Gastrocnemius medialis (tissue), 4 donors: ENCODE measurements around the gene AGAP2. TPM values are rescaled to one million over a fixed set of nuclear protein-coding genes. Genes with fewer than 3 reads are reported as not detected.

Source experiments
- ATAC-seq, 2 donors: fragments of 150-250 bp; one replicate each; pipeline ENCODE4 v1.9.1; 2016
- DNase-seq, 2 donors: peaks; one replicate each; pipeline ENCODE4 v3.0.0-alpha.2; 2019
- H3K27ac ChIP-seq, 4 donors: fragments of 200-600 bp; sonication (generic); 1 replicate in 1 of 4; 2 replicates in 3 of 4; pipeline ENCODE4 v1.5.1; 2016 to 2018; ENCODE audit warnings: mild to moderate bottlenecking in 2 of 4, moderate library complexity in 1 of 4
- H3K27me3 ChIP-seq, 3 donors: fragments of 200-600 bp; sonication (generic) in 2 of 3; 1 replicate in 1 of 3; 2 replicates in 2 of 3; pipeline versions ENCODE4 v1.5.1 to v1.6.0; 2016 to 2019; ENCODE audit warnings: mild to moderate bottlenecking in 1 of 3, moderate library complexity in 1 of 3
- H3K36me3 ChIP-seq, 2 donors: fragments of 200-600 bp; sonication (generic) in 1 of 2; one replicate each; pipeline ENCODE4 v1.5.1; 2017 to 2018
- H3K4me1 ChIP-seq, 2 donors: fragments of 200-600 bp; sonication (generic) in 1 of 2; one replicate each; pipeline ENCODE4 v1.5.1; 2016 to 2017; ENCODE audit warnings: mild to moderate bottlenecking in 2 of 2
- H3K4me3 ChIP-seq, 4 donors: fragments of 200-600 bp; sonication (generic) in 3 of 4; 1 replicate in 1 of 4; 2 replicates in 3 of 4; pipeline ENCODE4 v1.5.1; 2016 to 2019; ENCODE audit warnings: mild to moderate bottlenecking in 2 of 4
- H3K9me3 ChIP-seq, 3 donors: fragments of 200-600 bp; sonication (generic) in 2 of 3; 1 replicate in 1 of 3; 2 replicates in 2 of 3; pipeline ENCODE4 v1.5.1; 2016 to 2019
- POLR2A ChIP-seq, 2 donors: fragments of 450-650 bp; IDR thresholded peaks; one replicate each; pipeline ENCODE4 v1.6.1; 2017; ENCODE audit warnings: antibody characterized with exemption in 2 of 2, mild to moderate bottlenecking in 2 of 2, moderate library complexity in 2 of 2
- in situ Hi-C, 4 donors: fragments of 200-750 bp; cut with MboI; loops; one replicate each; pipeline versions ENCODE4 v1.15.0 to v1.8.0; 2017; ENCODE audit warnings: low sequenced_read_pairs in 4 of 4
- intact Hi-C: fragments of 100-400 bp; cut with DNase I; formaldehyde crosslinking; loops from one replicate; pipeline ENCODE4 v1.15.1; 2023; ENCODE audit warnings: low total_unique reads
- total RNA-seq, 4 donors: library from RNA; depleted of rRNA; stranded (reverse); fragments of >200 nt; gene quantifications; one replicate each; pipeline versions ENCODE4 v1.1.0 to v1.2.3, GENCODE V29; 2016
- TF ChIP-seq, protein P1 (sequence below), 5 experiments: fragments of 450-650 bp in 3 of 5; fragments of 200-600 bp in 2 of 5; sonication (generic) in 2 of 5; IDR thresholded peaks in 4 of 5; conservative IDR thresholded peaks in 1 of 5; 1 replicate in 4 of 5; 2 replicates in 1 of 5; pipeline ENCODE4 v1.5.1; 2016 to 2019; ENCODE audit warnings: antibody characterized with exemption in 5 of 5, mild to moderate bottlenecking in 3 of 5, moderate library complexity in 3 of 5

The AGAP2 gene
- total RNA-seq, 4 donors from 2014 or later, result 1.8 to 5.4 (median 3.7) TPM

DNA sequence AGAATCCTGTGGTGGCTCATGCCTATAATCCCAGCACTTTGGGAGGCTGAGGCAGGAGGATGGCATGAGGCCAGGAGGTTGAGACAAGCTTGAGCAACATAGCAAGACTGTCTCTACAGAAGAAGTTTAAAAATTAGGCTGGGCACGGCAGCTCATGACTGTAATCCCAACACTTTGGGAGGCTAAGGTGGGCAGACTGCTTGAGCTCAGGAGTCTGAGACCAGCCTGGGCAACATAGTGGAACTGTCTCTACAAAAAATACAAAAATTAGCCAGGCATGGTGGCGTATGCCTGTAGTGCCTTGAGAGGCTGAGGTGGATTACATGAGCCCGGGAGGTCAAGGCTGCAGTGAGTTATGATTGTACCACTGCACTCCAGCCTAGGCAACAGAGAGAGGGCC is 29.3 kb upstream of the AGAP2 start:
- Histone ChIP-seq H3K27ac (no peak overlapping the region), H3K4me3 (no peak overlapping the region), H3K27me3 (peaks cover 42 to 44% (median 43%) of the 10 kb centered on the region in 3 donors), H3K9me3 (no peaks in the 10 kb centered on the region), H3K36me3 (peaks cover 0 to 33% of the 10 kb centered on the region in 2 donors), H3K4me1 (peaks cover 24 to 33% of the 10 kb centered on the region in 2 donors)
- in situ Hi-C loops, result no loop called here
- intact Hi-C loops, result no loop called here
- no peak for TF ChIP-seq POLR2A (IDR thresholded peaks at IDR 0.05)
- TF ChIP-seq, protein P1, sequence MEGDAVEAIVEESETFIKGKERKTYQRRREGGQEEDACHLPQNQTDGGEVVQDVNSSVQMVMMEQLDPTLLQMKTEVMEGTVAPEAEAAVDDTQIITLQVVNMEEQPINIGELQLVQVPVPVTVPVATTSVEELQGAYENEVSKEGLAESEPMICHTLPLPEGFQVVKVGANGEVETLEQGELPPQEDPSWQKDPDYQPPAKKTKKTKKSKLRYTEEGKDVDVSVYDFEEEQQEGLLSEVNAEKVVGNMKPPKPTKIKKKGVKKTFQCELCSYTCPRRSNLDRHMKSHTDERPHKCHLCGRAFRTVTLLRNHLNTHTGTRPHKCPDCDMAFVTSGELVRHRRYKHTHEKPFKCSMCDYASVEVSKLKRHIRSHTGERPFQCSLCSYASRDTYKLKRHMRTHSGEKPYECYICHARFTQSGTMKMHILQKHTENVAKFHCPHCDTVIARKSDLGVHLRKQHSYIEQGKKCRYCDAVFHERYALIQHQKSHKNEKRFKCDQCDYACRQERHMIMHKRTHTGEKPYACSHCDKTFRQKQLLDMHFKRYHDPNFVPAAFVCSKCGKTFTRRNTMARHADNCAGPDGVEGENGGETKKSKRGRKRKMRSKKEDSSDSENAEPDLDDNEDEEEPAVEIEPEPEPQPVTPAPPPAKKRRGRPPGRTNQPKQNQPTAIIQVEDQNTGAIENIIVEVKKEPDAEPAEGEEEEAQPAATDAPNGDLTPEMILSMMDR (IDR thresholded peaks at IDR 0.05 in 4 of 5, conservative IDR thresholded peaks at IDR 0.05 in 1 of 5), result no peak
- peak in 1 of 2 donors; percentile 5 for DNase-seq
- no peak for ATAC-seq

DNA sequence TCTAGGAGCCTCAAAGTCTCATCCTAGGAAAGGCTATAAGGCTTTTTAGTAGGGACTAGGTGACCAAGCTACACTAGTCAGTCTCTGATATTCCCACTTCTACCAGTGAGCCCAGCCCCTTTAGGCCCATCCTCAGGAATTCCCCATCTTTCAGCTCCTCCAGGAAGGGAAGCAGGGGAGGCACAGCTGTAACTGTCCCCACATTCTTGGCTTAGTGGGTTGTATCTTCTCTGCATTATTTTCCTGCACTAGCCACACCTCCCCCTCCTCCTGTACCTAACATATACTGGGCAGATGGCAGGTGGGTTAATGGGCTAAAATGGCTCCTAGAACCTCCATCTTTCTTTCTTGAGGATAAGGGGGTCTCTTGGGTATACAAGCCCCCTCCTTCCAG is 28.8 kb upstream of the AGAP2 start:
- H3K4me1 ChIP-seq, result peaks cover 24 to 33% of the 10 kb centered on the region in 2 donors
- peaks cover 46 to 50% (median 46%) of the 10 kb centered on the region in 3 donors for H3K27me3 ChIP-seq
- peaks cover 0 to 33% of the 10 kb centered on the region in 2 donors for H3K36me3 ChIP-seq
- no peak overlapping the region for H3K27ac ChIP-seq
- no peaks in the 10 kb centered on the region for H3K9me3 ChIP-seq
- no peak overlapping the region for H3K4me3 ChIP-seq
- TF ChIP-seq, protein P1 (IDR thresholded peaks at IDR 0.05 in 4 of 5, conservative IDR thresholded peaks at IDR 0.05 in 1 of 5), result no peak
- no peak for TF ChIP-seq POLR2A (IDR thresholded peaks at IDR 0.05)
- ATAC-seq (no peak), DNase-seq (no peak)
- in situ Hi-C loops (no loop called here), intact Hi-C loops (no loop called here)

DNA sequence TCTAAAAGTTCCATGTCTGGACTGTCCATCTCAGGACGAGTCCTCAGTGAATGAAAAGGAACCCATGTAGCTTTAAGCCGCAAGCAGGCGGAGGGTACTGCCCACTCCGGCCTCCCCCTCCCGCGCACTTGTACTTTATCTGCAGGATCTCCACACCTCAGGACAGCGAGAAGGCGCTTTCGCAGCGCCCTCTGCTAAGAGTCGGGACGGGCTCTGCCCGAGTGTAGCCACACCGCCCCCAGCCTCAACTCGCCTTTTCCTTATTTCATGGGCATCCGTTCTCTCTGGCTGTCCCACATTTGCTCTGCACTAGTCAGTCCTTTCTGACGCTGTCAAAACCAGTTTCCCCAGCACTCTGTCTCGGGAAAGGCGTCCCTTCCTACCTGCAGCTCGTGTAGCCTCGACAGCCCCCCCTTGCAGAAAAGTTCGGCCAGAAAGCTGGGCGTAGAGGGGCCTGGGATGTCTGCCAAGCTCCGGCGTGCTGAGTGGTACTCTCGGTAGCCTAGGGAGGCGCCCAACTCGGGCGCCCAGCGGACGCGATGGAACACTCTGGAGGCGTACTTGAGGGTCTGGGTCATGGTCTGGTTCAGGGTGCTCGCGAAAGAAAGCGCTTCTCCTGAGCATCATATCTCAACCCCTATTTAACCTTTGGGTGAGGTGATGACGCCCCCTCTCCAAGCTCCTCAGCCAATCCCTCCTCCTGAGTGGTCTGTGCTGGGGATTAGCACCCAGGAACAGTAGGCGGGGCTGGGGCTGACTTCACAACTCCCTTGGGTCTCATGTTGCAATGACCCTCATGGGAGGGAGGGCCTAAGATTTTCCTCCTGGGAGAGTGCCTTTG is 28.1 kb upstream of the AGAP2 start, which contains the start of gene CYP27B1:
Gene CYP27B1 (minus strand): TSS at position 615 of the 841 bp plus-strand sequence. CDS start 37 bp downstream, at position 578.
- TF ChIP-seq, protein P1 (IDR thresholded peaks at IDR 0.05 in 4 of 5, conservative IDR thresholded peaks at IDR 0.05 in 1 of 5), result no peak
- no peak for TF ChIP-seq POLR2A (IDR thresholded peaks at IDR 0.05)
- Histone ChIP-seq H3K27me3 (peaks cover 46 to 52% (median 50%) of the 10 kb centered on the region in 3 donors), H3K4me1 (peaks cover 24 to 32% of the 10 kb centered on the region in 2 donors), H3K4me3 (peak within 1 kb of the TSS; percentile 12 to 42 (median 24)), H3K36me3 (peaks cover 0 to 33% of the 10 kb centered on the region in 2 donors), H3K27ac (no peak within 1 kb of the TSS), H3K9me3 (no peaks in the 10 kb centered on the region)
- DNase-seq (no peak), ATAC-seq (no peak)
- intact Hi-C loops, result no loop called here
- in situ Hi-C loops, result no loop called here

DNA sequence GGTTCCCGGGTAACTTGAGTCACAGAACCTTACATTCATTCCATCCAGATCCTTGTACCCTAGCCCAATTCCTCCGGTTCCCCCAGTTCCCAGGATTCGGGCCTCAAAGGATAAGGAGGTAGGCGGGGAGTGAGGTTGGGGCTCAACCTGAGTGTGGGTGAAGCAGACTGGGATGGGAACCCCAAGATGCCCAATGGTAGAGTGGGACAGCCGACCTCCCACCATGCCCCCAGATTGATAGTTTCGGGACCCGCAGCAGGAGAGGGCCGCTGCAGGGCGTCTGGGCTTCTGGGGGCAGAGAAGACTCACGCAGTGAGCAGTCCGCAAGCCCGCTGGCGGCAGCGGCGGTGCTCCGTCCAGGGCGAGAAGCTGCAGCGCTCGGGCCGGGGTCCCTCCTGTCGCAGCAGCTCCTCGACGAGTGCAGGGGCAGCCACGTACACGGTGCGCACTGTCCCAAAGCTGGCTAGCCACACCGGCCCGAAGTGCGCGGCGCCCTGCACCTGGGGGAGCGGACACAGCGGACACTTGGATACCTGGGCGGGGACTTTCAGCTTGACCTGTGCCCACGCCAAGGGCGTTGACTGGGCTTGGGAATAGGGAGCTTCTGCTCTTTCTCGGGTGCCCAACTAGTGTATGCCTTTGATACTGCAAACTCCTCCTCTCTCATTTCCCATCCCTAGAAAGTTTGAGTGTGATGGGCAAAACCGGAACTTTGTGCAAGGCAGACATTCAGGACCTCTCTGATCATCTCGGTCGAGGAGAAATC is 27.3 kb upstream of the AGAP2 start:
- Histone ChIP-seq H3K4me1 (peaks cover 17 to 24% of the 10 kb centered on the region in 2 donors), H3K27me3 (peaks cover 46 to 57% (median 52%) of the 10 kb centered on the region in 3 donors), H3K27ac (no peak overlapping the region), H3K4me3 (peak overlapping the region; percentile 13 to 52 (median 42)), H3K9me3 (no peaks in the 10 kb centered on the region), H3K36me3 (peaks cover 0 to 32% of the 10 kb centered on the region in 2 donors)
- intact Hi-C loops, result no loop called here
- no peak for ATAC-seq
- in situ Hi-C loops, result no loop called here
- DNase-seq, result no peak
- TF ChIP-seq, protein P1 (IDR thresholded peaks at IDR 0.05 in 4 of 5, conservative IDR thresholded peaks at IDR 0.05 in 1 of 5), result no peak
- TF ChIP-seq POLR2A (IDR thresholded peaks at IDR 0.05), result no peak
